ENCODE measurements around the gene MED25. TPM values are rescaled to one million over a fixed set of nuclear protein-coding genes. Genes with fewer than 3 reads are reported as not detected.
A peak's percentile ranks its signal among the peaks of the same experiment; 100 is the strongest.

MED25 gene
- total and polyA plus RNA-seq, 9 of the 15 experiments (the other 6 are each of a cell fraction or from before 2014, with no cell fraction given): 4.1 to 93.9 (median 19.3) TPM

GRCh38 chr19:49850487-49851342, 32.6 kb downstream of the MED25 start, which contains the start of gene PTOV1 (continued):
- TF ChIP-seq SMARCB1 (IDR thresholded peaks at IDR 0.05; ENCODE audit: insufficient read length, low read depth) (no peak), ZBTB12 (CRISPR knock-in tag; IDR thresholded peaks at IDR 0.05) (peak; percentile 95), ELF2 (CRISPR knock-in tag; IDR thresholded peaks at IDR 0.05) (0 out of 2 replicates have a peak, but pooled peaks have one; percentile 32), MED1 (CRISPR knock-in tag; IDR thresholded peaks at IDR 0.05; ENCODE audit: borderline replicate concordance) (no peak), ELK3 (CRISPR knock-in tag; IDR thresholded peaks at IDR 0.05) (no peak), SP1 (CRISPR knock-in tag; IDR thresholded peaks at IDR 0.05) (peak; percentile 96), FOXA3 (CRISPR knock-in tag; conservative IDR thresholded peaks at IDR 0.05 in 1 of 2, IDR thresholded peaks at IDR 0.05 in 1 of 2) (peak in 1 of 2 experiments; percentile 42; a peak in 1 of 4 replicates), TARDBP (IDR thresholded peaks at IDR 0.05) (peak; percentile 87; the same call in 1 of the 2 replicates), ZNF174 (CRISPR knock-in tag; IDR thresholded peaks at IDR 0.05) (no peak), HINFP (tag; conservative IDR thresholded peaks at IDR 0.05; ENCODE audit: low read depth) (no peak), ARID2 (IDR thresholded peaks at IDR 0.05) (no peak), ZBTB7A (IDR thresholded peaks at IDR 0.05; ENCODE audit: borderline replicate concordance, control insufficient read depth, low read depth, low read length) (peak; percentile 93), MTA3 (IDR thresholded peaks at IDR 0.05; ENCODE audit: borderline replicate concordance) (peak; percentile 79; the same call in 1 of the 2 replicates), CEBPG (CRISPR knock-in tag; IDR thresholded peaks at IDR 0.05) (no peak), CEBPG (tag; conservative IDR thresholded peaks at IDR 0.05 in 1 of 2, IDR thresholded peaks at IDR 0.05 in 1 of 2) (no peak), RBFOX2 (IDR thresholded peaks at IDR 0.05; ENCODE audit: low read depth, low read length) (peak; percentile 89), JUNB (CRISPR knock-in tag; conservative IDR thresholded peaks at IDR 0.05) (no peak; the same call in 1 of the 2 replicates), SIN3B (IDR thresholded peaks at IDR 0.05; ENCODE audit: low read depth) (peak; percentile 81), ZNF76 (CRISPR knock-in tag; IDR thresholded peaks at IDR 0.05; ENCODE audit: borderline replicate concordance) (no peak), ZBTB33 (CRISPR knock-in tag; IDR thresholded peaks at IDR 0.05) (peak; percentile 73), CREB1 (IDR thresholded peaks at IDR 0.05) (peak; percentile 96), CREB1 (CRISPR knock-in tag; IDR thresholded peaks at IDR 0.05) (peak; percentile 97)

Data from K562 (cell line).